GM23338 (cell line): Measurements from ENCODE around the gene PCDHA5. TPM values are rescaled to one million over a fixed set of nuclear protein-coding genes. Genes with fewer than 3 reads are reported as not detected.
"Not testable (repeated sequence)": the region's sequence is repeated elsewhere in the genome, so short reads cannot be mapped to it uniquely, and the experiment has no call there.

Experiments
- ATAC-seq: fragments of 200-7000 bp; cut with Tn5 transposase; 3 replicates; pipeline ENCODE4 v1.9.1; 2020
- DNase-seq: peaks from one replicate; pipeline ENCODE4 v3.0.0-alpha.2; 2015; ENCODE audit warnings: low spot score
- H2AFZ ChIP-seq: fragments of 200-600 bp; sonication (generic); 2 replicates; pipeline ENCODE4 v1.8.0; 2016; ENCODE audit warnings: antibody characterized with exemption, mild to moderate bottlenecking, moderate library complexity
- H3F3A ChIP-seq: fragments of 200-600 bp; sonication (generic); replicated peaks from 2 replicates; pipeline ENCODE4 v1.8.0; 2017; ENCODE audit warnings: antibody characterized with exemption, mixed run types, low read depth
- H3K27ac ChIP-seq: fragments of 200-600 bp; sonication (generic); 2 replicates; pipeline ENCODE4 v1.6.1; 2016; ENCODE audit warnings: low read depth
- H3K27me3 ChIP-seq: fragments of 200-600 bp; sonication (generic); 2 replicates; pipeline ENCODE4 v1.8.0; 2016; ENCODE audit warnings: mild to moderate bottlenecking, mixed run types, moderate library complexity; ENCODE audit not compliant: insufficient read depth
- H3K36me3 ChIP-seq: fragments of 200-600 bp; sonication (generic); 2 replicates; pipeline ENCODE4 v1.8.0; 2016; ENCODE audit warnings: mild to moderate bottlenecking; ENCODE audit not compliant: insufficient read depth
- H3K4me1 ChIP-seq: fragments of 200-600 bp; sonication (generic); 2 replicates; pipeline ENCODE4 v1.8.0; 2016; ENCODE audit warnings: mild to moderate bottlenecking, moderate library complexity; ENCODE audit not compliant: insufficient read depth
- H3K4me2 ChIP-seq: fragments of 200-600 bp; sonication (generic); 2 replicates; pipeline ENCODE4 v1.7.1; 2017; ENCODE audit warnings: mixed run types
- H3K4me3 ChIP-seq: fragments of 200-600 bp; sonication (generic); 2 replicates; pipeline ENCODE4 v1.6.1; 2016; ENCODE audit warnings: mixed run types
- H3K79me2 ChIP-seq: fragments of 200-600 bp; sonication (generic); replicated peaks from 2 replicates; pipeline ENCODE4 v1.8.0; 2017; ENCODE audit warnings: mild to moderate bottlenecking; ENCODE audit not compliant: insufficient read depth
- H3K9me2 ChIP-seq: fragments of 200-600 bp; sonication (generic); 2 replicates; pipeline ENCODE4 v1.8.0; 2017; ENCODE audit not compliant: insufficient read depth
- H4K20me1 ChIP-seq: fragments of 200-600 bp; sonication (generic); replicated peaks from 2 replicates; pipeline ENCODE4 v1.8.0; 2017; ENCODE audit warnings: mild to moderate bottlenecking; ENCODE audit not compliant: insufficient read depth
- H3K27ac Mint-ChIP-seq: 2 replicates; pipeline ENCODE4 v1.8.0; 2020; ENCODE audit warnings: inconsistent platforms, mild to moderate bottlenecking, moderate library complexity, mixed read lengths
- H3K27me3 Mint-ChIP-seq: 3 replicates; pipeline ENCODE4 v1.8.0; 2022; ENCODE audit warnings: low read depth, mild to moderate bottlenecking, moderate library complexity, mixed read lengths, inconsistent platforms; ENCODE audit not compliant: insufficient read depth, poor library complexity
- H3K36me3 Mint-ChIP-seq: 3 replicates; pipeline ENCODE4 v1.8.0; 2021; ENCODE audit warnings: low read depth, mild to moderate bottlenecking, inconsistent platforms, moderate library complexity, mixed read lengths
- H3K4me1 Mint-ChIP-seq: 3 replicates; pipeline ENCODE4 v1.8.0; 2020; ENCODE audit warnings: mild to moderate bottlenecking, inconsistent platforms, mixed read lengths
- H3K4me3 Mint-ChIP-seq: 3 replicates; pipeline ENCODE4 v1.8.0; 2021; ENCODE audit warnings: moderate library complexity, mild to moderate bottlenecking, inconsistent platforms, mixed read lengths
- H3K9me3 Mint-ChIP-seq: 3 replicates; pipeline ENCODE4 v1.8.0; 2020; ENCODE audit warnings: moderate library complexity, mild to moderate bottlenecking, inconsistent platforms, mixed read lengths
- CREB1 ChIP-seq: fragments of 250-450 bp; sonication (Bioruptor Pico); IDR thresholded peaks from 2 replicates; pipeline ENCODE4 v1.5.0; 2020; ENCODE audit warnings: low read depth, mild to moderate bottlenecking, moderate library complexity
- CTCF ChIP-seq, 2 experiments: fragments of 200-600 bp in 1 of 2; sonication (generic) in 1 of 2; conservative IDR thresholded peaks; 2 replicates each; pipeline versions ENCODE4 v1.5.1 to v1.6.1; 2016 to 2017; ENCODE audit warnings: antibody characterized with exemption in 2 of 2, low read depth in 2 of 2, mild to moderate bottlenecking in 2 of 2, moderate library complexity in 1 of 2
- EZH2phosphoT487 ChIP-seq: fragments of 200-600 bp; sonication (generic); IDR thresholded peaks from one replicate; pipeline ENCODE4 v1.8.1; 2018; ENCODE audit warnings: antibody characterized with exemption; ENCODE audit not compliant: unreplicated experiment
- JUNB ChIP-seq: IDR thresholded peaks from one replicate; pipeline ENCODE4 v1.6.1; 2016; ENCODE audit warnings: antibody characterized with exemption; ENCODE audit not compliant: unreplicated experiment
- ZNF114 ChIP-seq: fragments of 250-450 bp; sonication (Bioruptor Pico); IDR thresholded peaks from 2 replicates; pipeline ENCODE4 v1.5.0; 2020; ENCODE audit warnings: mild to moderate bottlenecking, moderate library complexity
- polyA plus RNA-seq: library from polyadenylated mRNA; unstranded; fragments of >200 nt; fragmentation: Nextera tagmentation; extraction: Ambion mirVana; gene quantifications from 2 replicates; pipeline ENCODE4 v1.2.1, GENCODE V29; 2016
- total RNA-seq: library from RNA; depleted of rRNA; stranded (reverse); fragments of >200 nt; shearing (Covaris generic); gene quantifications from 2 replicates; pipeline ENCODE4 v1.2.3, GENCODE V29; 2014
- TF ChIP-seq, protein P1 (sequence below): fragments of 250-450 bp; sonication (Bioruptor Pico); IDR thresholded peaks from 2 replicates; pipeline ENCODE4 v1.5.0; 2020; ENCODE audit warnings: mild to moderate bottlenecking, moderate library complexity

The PCDHA5 gene
- total and polyA plus RNA-seq, 2 experiments from 2014 or later, result 0.86 to 3.1 TPM

DNA sequence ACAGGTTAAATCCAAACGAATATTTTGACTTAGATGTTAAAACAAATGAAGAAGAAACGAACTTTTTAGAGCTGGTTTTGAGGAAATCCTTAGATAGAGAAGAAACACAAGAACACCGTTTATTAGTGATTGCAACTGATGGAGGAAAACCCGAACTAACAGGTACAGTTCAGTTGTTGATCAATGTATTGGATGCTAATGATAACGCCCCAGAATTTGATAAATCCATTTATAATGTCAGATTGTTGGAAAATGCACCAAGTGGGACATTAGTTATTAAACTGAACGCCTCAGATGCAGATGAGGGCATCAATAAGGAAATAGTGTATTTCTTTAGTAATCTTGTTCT lies 842 bp downstream of the PCDHA5 start (continued):
- TF ChIP-seq, protein P1, sequence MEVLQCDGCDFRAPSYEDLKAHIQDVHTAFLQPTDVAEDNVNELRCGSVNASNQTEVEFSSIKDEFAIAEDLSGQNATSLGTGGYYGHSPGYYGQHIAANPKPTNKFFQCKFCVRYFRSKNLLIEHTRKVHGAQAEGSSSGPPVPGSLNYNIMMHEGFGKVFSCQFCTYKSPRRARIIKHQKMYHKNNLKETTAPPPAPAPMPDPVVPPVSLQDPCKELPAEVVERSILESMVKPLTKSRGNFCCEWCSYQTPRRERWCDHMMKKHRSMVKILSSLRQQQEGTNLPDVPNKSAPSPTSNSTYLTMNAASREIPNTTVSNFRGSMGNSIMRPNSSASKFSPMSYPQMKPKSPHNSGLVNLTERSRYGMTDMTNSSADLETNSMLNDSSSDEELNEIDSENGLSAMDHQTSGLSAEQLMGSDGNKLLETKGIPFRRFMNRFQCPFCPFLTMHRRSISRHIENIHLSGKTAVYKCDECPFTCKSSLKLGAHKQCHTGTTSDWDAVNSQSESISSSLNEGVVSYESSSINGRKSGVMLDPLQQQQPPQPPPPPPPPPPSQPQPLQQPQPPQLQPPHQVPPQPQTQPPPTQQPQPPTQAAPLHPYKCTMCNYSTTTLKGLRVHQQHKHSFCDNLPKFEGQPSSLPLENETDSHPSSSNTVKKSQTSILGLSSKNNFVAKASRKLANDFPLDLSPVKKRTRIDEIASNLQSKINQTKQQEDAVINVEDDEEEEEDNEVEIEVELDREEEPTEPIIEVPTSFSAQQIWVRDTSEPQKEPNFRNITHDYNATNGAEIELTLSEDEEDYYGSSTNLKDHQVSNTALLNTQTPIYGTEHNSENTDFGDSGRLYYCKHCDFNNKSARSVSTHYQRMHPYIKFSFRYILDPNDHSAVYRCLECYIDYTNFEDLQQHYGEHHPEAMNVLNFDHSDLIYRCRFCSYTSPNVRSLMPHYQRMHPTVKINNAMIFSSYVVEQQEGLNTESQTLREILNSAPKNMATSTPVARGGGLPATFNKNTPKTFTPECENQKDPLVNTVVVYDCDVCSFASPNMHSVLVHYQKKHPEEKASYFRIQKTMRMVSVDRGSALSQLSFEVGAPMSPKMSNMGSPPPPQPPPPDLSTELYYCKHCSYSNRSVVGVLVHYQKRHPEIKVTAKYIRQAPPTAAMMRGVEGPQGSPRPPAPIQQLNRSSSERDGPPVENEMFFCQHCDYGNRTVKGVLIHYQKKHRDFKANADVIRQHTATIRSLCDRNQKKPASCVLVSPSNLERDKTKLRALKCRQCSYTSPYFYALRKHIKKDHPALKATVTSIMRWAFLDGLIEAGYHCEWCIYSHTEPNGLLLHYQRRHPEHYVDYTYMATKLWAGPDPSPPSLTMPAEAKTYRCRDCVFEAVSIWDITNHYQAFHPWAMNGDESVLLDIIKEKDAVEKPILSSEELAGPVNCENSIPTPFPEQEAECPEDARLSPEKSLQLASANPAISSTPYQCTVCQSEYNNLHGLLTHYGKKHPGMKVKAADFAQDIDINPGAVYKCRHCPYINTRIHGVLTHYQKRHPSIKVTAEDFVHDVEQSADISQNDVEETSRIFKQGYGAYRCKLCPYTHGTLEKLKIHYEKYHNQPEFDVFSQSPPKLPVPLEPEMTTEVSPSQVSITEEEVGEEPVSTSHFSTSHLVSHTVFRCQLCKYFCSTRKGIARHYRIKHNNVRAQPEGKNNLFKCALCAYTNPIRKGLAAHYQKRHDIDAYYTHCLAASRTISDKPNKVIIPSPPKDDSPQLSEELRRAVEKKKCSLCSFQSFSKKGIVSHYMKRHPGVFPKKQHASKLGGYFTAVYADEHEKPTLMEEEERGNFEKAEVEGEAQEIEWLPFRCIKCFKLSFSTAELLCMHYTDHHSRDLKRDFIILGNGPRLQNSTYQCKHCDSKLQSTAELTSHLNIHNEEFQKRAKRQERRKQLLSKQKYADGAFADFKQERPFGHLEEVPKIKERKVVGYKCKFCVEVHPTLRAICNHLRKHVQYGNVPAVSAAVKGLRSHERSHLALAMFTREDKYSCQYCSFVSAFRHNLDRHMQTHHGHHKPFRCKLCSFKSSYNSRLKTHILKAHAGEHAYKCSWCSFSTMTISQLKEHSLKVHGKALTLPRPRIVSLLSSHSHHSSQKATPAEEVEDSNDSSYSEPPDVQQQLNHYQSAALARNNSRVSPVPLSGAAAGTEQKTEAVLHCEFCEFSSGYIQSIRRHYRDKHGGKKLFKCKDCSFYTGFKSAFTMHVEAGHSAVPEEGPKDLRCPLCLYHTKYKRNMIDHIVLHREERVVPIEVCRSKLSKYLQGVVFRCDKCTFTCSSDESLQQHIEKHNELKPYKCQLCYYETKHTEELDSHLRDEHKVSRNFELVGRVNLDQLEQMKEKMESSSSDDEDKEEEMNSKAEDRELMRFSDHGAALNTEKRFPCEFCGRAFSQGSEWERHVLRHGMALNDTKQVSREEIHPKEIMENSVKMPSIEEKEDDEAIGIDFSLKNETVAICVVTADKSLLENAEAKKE (CRISPR knock-in tag), result no peak
- TF ChIP-seq EZH2phosphoT487, result no peak
- TF ChIP-seq CTCF (conservative IDR thresholded peaks at IDR 0.05; ENCODE audit: low read depth in 2 of 2), result no peak; a peak in 1 of 4 replicates
- no peak for TF ChIP-seq JUNB
- no peak for TF ChIP-seq CREB1
- TF ChIP-seq ZNF114, result no peak

DNA sequence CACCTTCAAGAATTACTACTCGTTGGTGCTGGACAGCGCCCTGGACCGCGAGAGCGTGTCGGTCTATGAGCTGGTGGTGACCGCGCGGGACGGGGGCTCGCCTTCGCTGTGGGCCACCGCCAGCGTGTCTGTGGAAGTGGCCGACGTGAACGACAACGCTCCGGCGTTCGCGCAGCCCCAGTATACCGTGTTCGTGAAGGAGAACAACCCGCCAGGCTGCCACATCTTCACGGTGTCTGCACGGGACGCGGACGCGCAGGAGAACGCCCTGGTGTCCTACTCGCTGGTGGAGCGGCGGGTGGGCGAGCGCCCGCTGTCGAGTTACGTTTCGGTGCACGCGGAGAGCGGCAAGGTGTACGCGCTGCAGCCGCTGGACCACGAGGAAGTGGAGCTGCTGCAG lies 1.6 kb downstream of the PCDHA5 start:
- not testable (repeated sequence) for H2AFZ ChIP-seq, H3K27ac ChIP-seq, H3K4me3 ChIP-seq, H3K9me3 Mint-ChIP-seq, H3K36me3 ChIP-seq, H4K20me1 ChIP-seq, H3K4me1 ChIP-seq, H3K27me3 Mint-ChIP-seq, DNase-seq, H3K4me2 ChIP-seq, H3F3A ChIP-seq, ATAC-seq, H3K27me3 ChIP-seq, H3K9me2 ChIP-seq, H3K27ac Mint-ChIP-seq, H3K4me1 Mint-ChIP-seq, H3K79me2 ChIP-seq, H3K4me3 Mint-ChIP-seq
- peaks cover 11% of the 10 kb centered on the region for H3K36me3 Mint-ChIP-seq
